HepG2 (cell line): Measurements from ENCODE around the gene URGCP. TPM values are rescaled to one million over a fixed set of nuclear protein-coding genes. Genes with fewer than 3 reads are reported as not detected.

Experiments
- CCDC6 ChIP-seq: sonication (generic); formaldehyde crosslinking; IDR thresholded peaks from 2 replicates; pipeline ENCODE4 v1.8.1; 2022; ENCODE audit warnings: mild to moderate bottlenecking, missing genetic modification reagents, moderate library complexity
- CHD2 ChIP-seq: IDR thresholded peaks from 2 replicates; pipeline ENCODE4 v1.6.1; 2011; ENCODE audit warnings: low read depth, low read length, improper control_type of control experiment
- FOSL1 ChIP-seq: sonication (generic); formaldehyde crosslinking; IDR thresholded peaks from 2 replicates; pipeline ENCODE4 v1.9.0; 2021; ENCODE audit warnings: missing genetic modification reagents, borderline replicate concordance
- HOXA5 ChIP-seq: sonication (generic); formaldehyde crosslinking; IDR thresholded peaks from 2 replicates; pipeline ENCODE4 v1.4.0; 2020; ENCODE audit warnings: missing genetic modification reagents
- JUNB ChIP-seq: sonication (generic); formaldehyde crosslinking; IDR thresholded peaks from 2 replicates; pipeline ENCODE4 v1.8.0; 2022; ENCODE audit warnings: missing genetic modification reagents, mild to moderate bottlenecking, borderline replicate concordance
- MTERF4 ChIP-seq: sonication (generic); formaldehyde crosslinking; IDR thresholded peaks from 2 replicates; pipeline ENCODE4 v1.8.0; 2023; ENCODE audit warnings: mild to moderate bottlenecking, missing genetic modification reagents
- PHF8 ChIP-seq: sonication (generic); formaldehyde crosslinking; IDR thresholded peaks from 2 replicates; pipeline ENCODE4 v1.5.0; 2020; ENCODE audit warnings: missing genetic modification reagents
- RARA ChIP-seq: IDR thresholded peaks from 2 replicates; pipeline ENCODE4 v1.6.1; 2016; ENCODE audit warnings: missing genetic modification reagents, missing compliant biosample characterization
- TARDBP ChIP-seq: sonication (generic); formaldehyde crosslinking; IDR thresholded peaks from 2 replicates; pipeline ENCODE4 v1.8.0; 2022; ENCODE audit warnings: mild to moderate bottlenecking, missing genetic modification reagents
- YEATS2 ChIP-seq: sonication (generic); formaldehyde crosslinking; IDR thresholded peaks from 2 replicates; pipeline ENCODE4 v1.4.0; 2020; ENCODE audit warnings: missing genetic modification reagents, borderline replicate concordance
- ZBTB21 ChIP-seq: sonication (generic); formaldehyde crosslinking; IDR thresholded peaks from 2 replicates; pipeline ENCODE4 v1.4.0; 2020; ENCODE audit warnings: missing genetic modification reagents
- ZBTB26 ChIP-seq: IDR thresholded peaks from 2 replicates; pipeline ENCODE4 v1.6.1; 2016; ENCODE audit warnings: missing compliant biosample characterization, missing genetic modification reagents, borderline replicate concordance
- ZC3H4 ChIP-seq: sonication (generic); formaldehyde crosslinking; IDR thresholded peaks from 2 replicates; pipeline ENCODE4 v1.4.0; 2020; ENCODE audit warnings: missing genetic modification reagents, borderline replicate concordance
- ZFP82 ChIP-seq: sonication (generic); formaldehyde crosslinking; IDR thresholded peaks from 2 replicates; pipeline ENCODE4 v1.5.1; 2020; ENCODE audit warnings: mild to moderate bottlenecking, missing genetic modification reagents, borderline replicate concordance
- ZNF251 ChIP-seq: sonication (generic); formaldehyde crosslinking; IDR thresholded peaks from 2 replicates; pipeline ENCODE4 v1.9.0; 2021; ENCODE audit warnings: mild to moderate bottlenecking, missing genetic modification reagents
- ZNF275 ChIP-seq: sonication (generic); formaldehyde crosslinking; IDR thresholded peaks from 2 replicates; pipeline ENCODE4 v1.8.0; 2022; ENCODE audit warnings: missing genetic modification reagents, mild to moderate bottlenecking, inconsistent platforms, borderline replicate concordance
- ZNF329 ChIP-seq: sonication (generic); formaldehyde crosslinking; IDR thresholded peaks from 2 replicates; pipeline ENCODE4 v1.9.0; 2021; ENCODE audit warnings: low read depth, mild to moderate bottlenecking, missing genetic modification reagents
- ZNF414 ChIP-seq: sonication (generic); formaldehyde crosslinking; IDR thresholded peaks from 2 replicates; pipeline ENCODE4 v1.5.0; 2020; ENCODE audit warnings: missing genetic modification reagents
- ZNF44 ChIP-seq: sonication (generic); formaldehyde crosslinking; IDR thresholded peaks from 2 replicates; pipeline ENCODE4 v1.5.1; 2020; ENCODE audit warnings: mild to moderate bottlenecking, missing genetic modification reagents
- ZNF597 ChIP-seq: sonication (generic); formaldehyde crosslinking; IDR thresholded peaks from 2 replicates; pipeline ENCODE4 v1.5.0; 2020; ENCODE audit warnings: missing genetic modification reagents
- ZNF704 ChIP-seq: sonication (generic); formaldehyde crosslinking; IDR thresholded peaks from 2 replicates; pipeline ENCODE4 v1.8.1; 2023; ENCODE audit warnings: mild to moderate bottlenecking, inconsistent platforms, moderate library complexity, missing genetic modification reagents, borderline replicate concordance
- ZNF746 ChIP-seq: sonication (generic); formaldehyde crosslinking; IDR thresholded peaks from 2 replicates; pipeline ENCODE4 v1.8.0; 2022; ENCODE audit warnings: mild to moderate bottlenecking, missing genetic modification reagents
- ZNF883 ChIP-seq: sonication (generic); formaldehyde crosslinking; IDR thresholded peaks from 2 replicates; pipeline ENCODE4 v1.5.1; 2020; ENCODE audit warnings: mild to moderate bottlenecking, missing genetic modification reagents; ENCODE audit errors: not compliant biosample characterization
- polyA plus RNA-seq, 8 experiments: library from polyadenylated mRNA; depleted of rRNA in 3 of 8; stranded (reverse) in 7 of 8; unstranded in 1 of 8; fragments of >200 nt; fragmentation: Illumina TruSeq in 4 of 8; extraction: Trizol in 4 of 8; gene quantifications; 2 replicates each; pipeline versions ENCODE4 v1.2.1 to v1.2.3, GENCODE V29; 2011 to 2016; ENCODE audit warnings: low read depth in 4 of 8, missing spikeins in 1 of 8, mixed read lengths in 1 of 8; ENCODE audit not compliant: insufficient read depth in 1 of 8
- total RNA-seq, 5 experiments: library from RNA; depleted of rRNA; stranded (reverse); fragments of >200 nt; fragmentation: Illumina TruSeq; extraction: Trizol; gene quantifications; 2 replicates each; pipeline ENCODE4 v1.2.3, GENCODE V29; 2016; ENCODE audit warnings: low read depth in 1 of 5

Gene URGCP
- total and polyA plus RNA-seq, 2 of the 13 experiments (the other 11 are each of a cell fraction or from before 2014, with no cell fraction given), result 22.3 to 25.8 TPM

GRCh38 chr7:43905209-43905946 is 1.0 kb downstream of the URGCP start (continued):
- 0 out of 2 replicates have a peak, but pooled peaks have one; percentile 59 for TF ChIP-seq ZNF746 (CRISPR knock-in tag)
- TF ChIP-seq FOSL1, result peak; percentile 37; the same call in 1 of the 2 replicates
- TF ChIP-seq ZFP82 (CRISPR knock-in tag), result 0 out of 2 replicates have a peak, but pooled peaks have one; percentile 47
- TF ChIP-seq JUNB (CRISPR knock-in tag), result no peak
- TF ChIP-seq HOXA5, result peak; percentile 31; the same call in 1 of the 2 replicates
- no peak for TF ChIP-seq ZNF597 (CRISPR knock-in tag)
- peak; percentile 88 for TF ChIP-seq TARDBP (CRISPR knock-in tag)
- no peak for TF ChIP-seq ZNF704
- peak; percentile 59; the same call in 1 of the 2 replicates for TF ChIP-seq CCDC6 (CRISPR knock-in tag)
- peak; percentile 93 for TF ChIP-seq RARA (CRISPR knock-in tag)
- 0 out of 2 replicates have a peak, but pooled peaks have one; percentile 35 for TF ChIP-seq MTERF4 (CRISPR knock-in tag)
- TF ChIP-seq ZBTB26 (CRISPR knock-in tag), result no peak
- no peak for TF ChIP-seq ZC3H4
- TF ChIP-seq ZNF414, result 0 out of 2 replicates have a peak, but pooled peaks have one; percentile 48
- no peak for TF ChIP-seq ZNF329 (CRISPR knock-in tag)
- no peak for TF ChIP-seq ZNF883 (CRISPR knock-in tag)
- no peak; the same call in 1 of the 2 replicates for TF ChIP-seq ZBTB21 (CRISPR knock-in tag)
- no peak for TF ChIP-seq CHD2
- no peak for TF ChIP-seq ZNF251 (CRISPR knock-in tag)
- peak; percentile 40; the same call in 1 of the 2 replicates for TF ChIP-seq PHF8
- TF ChIP-seq ZNF44 (CRISPR knock-in tag), result no peak
- no peak for TF ChIP-seq ZNF275 (CRISPR knock-in tag)
- TF ChIP-seq YEATS2, result peak; percentile 74; the same call in 1 of the 2 replicates
